GM21786 (cell line): ENCODE results near the gene AGFG2.
"Not testable (repeated sequence)": the region's sequence is repeated elsewhere in the genome, so short reads cannot be mapped to it uniquely, and the experiment has no call there.

Experiments
- ATAC-seq: cut with Tn5 transposase; IDR thresholded peaks from one replicate; pipeline ENCODE4 v1.9.1; 2021; ENCODE audit not compliant: unreplicated experiment

The AGFG2 gene

GRCh38 chr7:100519580-100519979 is 19.4 kb upstream of the AGFG2 start:
- ATAC-seq = no peak

GRCh38 chr7:100520138-100520537 is 18.9 kb upstream of the AGFG2 start:
- no peak for ATAC-seq

DNA sequence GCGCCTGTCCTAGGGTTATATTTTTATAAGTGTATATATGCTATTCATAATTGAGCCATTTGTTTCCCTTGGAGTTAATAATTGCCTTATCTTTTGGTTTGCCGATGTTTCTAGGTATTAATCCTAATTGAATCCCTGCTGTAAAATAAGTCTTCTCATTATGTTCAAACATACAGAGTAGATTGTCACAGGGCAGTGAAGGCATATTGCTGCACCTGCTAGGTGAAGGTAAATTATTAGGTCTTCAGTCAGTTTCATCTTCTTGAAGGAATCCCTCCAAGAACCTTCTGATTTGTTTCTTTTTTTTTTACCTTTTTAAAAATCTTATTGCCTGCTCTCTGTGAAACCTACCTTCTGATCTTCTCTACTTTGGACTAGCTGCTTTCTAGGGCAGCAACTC is 17.9 kb upstream of the AGFG2 start:
- ATAC-seq = no peak

GRCh38 chr7:100521909-100522593 is 17.0 kb upstream of the AGFG2 start:
- ATAC-seq = not testable (repeated sequence)

DNA sequence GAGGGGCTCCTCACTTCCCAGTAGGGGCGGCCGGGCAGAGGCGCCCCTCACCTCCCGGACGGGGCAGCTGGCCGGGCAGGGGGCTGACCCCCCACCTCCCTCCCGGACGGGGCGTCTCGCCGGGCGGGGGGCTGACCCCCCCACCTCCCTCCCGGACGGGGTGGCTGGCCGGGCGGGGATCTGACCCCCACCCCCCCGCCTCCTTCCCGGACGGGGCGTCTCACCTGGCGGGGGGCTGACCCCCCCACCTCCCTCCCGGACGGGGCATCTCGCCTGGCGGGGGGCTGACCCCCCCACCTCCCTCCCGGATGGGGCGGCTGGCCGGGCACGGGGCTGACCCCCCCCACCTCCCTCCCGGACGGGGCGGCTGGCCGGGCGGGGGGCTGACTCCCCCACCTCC is 15.8 kb upstream of the AGFG2 start:
- ATAC-seq = not testable (repeated sequence)

DNA sequence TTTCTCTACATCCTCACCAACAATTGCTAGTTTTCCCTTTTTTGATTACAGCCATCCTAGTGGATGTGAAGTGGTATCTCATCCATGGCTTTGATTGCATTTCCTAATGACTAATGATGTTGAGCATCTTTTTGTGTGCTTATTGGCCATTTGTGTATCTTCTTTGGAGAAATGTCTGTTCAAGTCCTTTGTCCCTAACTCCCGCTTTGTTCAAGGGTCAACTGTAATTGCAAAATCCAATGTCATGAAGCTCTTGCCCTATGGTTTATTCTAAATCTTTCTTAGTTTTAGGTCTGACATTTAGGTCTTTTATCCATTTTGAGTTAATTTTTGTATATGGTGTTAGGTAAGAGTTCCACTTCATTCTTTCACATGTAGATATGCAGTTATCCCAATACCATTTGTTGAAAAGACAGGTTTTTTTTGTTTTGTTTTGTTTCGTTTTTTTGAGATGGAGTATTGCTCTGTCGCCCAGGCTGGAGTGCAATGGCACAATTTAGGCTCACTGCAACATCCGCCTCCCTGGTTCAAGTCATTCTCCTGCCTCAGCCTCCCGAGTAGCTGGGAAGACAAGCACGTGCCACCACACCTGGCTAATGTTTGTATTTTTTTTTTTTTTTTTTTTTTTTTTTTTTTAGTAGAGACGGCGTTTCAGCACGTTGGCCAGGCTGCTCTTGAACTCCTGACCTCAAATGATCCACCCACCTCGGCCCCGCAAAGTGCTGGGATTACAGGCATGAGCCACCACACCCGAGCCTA is 10.7 kb upstream of the AGFG2 start:
- ATAC-seq = not testable (repeated sequence)

DNA sequence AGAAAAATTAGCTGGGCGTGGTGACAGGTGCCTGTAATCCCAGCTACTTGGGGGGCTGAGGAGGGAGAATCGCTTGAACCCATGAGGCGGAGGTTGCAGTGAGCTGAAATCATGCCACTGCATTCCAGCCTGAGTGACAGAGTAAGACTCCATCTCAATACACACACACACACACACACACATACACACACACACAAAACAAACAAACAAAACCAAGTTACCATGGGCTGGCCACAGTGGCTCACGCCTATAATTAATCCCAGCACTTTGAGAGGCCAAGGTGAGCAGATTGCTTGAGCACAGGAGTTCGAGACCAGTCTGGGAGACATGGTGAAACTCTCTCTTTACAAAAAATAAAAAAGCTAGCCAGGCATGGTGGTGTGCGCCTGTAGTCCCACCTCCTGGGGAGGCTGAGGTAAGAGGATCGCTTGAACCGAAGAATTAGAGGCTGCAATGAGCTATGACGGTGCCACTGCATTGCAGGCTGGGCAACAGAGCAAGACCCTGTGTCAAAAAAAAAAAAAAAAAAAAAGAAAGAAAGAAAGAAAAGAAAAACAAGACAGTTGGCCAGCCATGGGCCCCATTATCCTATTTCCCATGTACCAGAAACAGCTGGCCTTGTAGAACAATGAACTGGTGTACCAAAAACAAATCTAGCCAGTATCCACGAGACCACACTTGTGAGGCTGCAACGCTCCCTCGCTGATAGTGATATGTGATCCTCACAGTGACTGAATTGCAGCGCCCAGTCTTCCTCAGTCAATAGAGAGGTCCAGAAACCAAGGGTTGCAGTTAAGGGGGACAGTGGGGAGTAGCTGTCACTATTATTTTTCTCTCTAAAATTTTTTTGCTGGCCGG is 6.6 kb upstream of the AGFG2 start:
- no peak for ATAC-seq

- ATAC-seq = not testable (repeated sequence)
These were observed 3.0 kb upstream of the AGFG2 start for GRCh38 chr7:100535982-100536381.

DNA sequence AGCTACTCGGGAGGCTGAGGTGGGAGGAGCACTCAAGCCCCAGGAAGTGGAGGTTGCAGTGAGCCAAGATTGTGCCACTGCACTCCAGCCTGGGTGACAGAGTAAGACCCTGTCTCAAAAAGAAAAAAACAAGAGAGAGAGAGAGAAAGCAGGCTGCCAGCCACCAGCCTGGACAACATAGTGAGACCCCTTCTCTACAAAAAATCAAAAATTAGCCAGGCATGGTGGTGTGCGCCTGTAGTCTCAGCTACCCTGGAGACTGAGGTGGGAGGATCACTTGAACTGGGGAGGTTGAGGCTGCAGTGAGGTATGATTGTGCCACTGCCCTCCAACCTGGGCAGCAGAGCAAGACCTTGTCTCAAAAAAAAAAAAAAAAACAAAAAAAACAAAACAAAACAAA is 2.3 kb upstream of the AGFG2 start:
- not testable (repeated sequence) for ATAC-seq

GRCh38 chr7:100538348-100538653 is 702 bp upstream of the AGFG2 start:
- no peak for ATAC-seq

DNA sequence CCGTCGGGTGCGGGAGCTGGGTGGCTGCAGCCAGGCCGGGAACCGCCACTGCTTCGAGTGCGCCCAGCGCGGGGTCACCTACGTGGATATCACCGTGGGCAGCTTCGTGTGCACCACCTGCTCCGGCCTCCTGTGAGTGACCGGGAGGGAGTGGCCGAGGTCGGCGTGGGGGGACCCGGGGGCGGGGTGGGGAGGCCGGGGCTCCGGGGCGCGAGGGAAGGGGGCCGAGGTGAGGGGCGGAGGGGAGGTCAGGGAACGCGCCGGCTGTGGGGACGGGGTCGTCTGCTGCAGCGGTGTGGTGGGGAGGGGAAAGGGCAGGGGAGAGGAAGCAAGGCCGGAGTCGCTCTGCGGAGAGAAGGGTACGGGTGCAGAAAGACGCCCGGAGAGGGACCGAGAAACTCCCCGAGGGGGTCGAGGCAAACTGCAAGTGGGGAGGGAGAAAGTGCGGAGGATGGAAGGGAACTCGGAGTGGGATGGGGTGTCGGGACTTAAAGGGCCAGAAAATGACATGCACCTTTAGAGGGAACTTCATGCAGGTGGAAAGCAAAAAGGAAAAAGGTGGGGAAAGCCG is 518 bp downstream of the AGFG2 start:
- ATAC-seq = no peak

GRCh38 chr7:100540073-100540723 is 1.2 kb downstream of the AGFG2 start:
- ATAC-seq = no peak

DNA sequence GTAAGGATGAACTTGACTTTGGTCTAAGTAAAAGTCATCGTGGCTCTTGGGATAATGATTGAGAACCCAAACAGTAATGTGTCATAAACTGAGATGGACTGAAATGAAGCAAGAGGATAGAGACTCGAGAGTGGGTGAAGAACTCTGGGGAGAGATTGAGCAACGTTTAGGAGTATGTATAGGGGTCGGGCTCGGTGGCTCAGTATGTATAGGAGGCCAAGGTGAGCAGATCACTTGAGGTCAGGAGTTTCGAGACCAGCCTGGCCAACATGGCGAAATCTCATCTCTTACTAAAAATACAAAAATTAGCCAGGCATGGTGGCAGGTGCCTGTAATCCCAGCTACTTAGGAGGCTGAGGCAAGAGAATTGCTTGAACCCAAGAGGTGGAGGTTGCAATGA is 2.3 kb downstream of the AGFG2 start:
- not testable (repeated sequence) for ATAC-seq

DNA sequence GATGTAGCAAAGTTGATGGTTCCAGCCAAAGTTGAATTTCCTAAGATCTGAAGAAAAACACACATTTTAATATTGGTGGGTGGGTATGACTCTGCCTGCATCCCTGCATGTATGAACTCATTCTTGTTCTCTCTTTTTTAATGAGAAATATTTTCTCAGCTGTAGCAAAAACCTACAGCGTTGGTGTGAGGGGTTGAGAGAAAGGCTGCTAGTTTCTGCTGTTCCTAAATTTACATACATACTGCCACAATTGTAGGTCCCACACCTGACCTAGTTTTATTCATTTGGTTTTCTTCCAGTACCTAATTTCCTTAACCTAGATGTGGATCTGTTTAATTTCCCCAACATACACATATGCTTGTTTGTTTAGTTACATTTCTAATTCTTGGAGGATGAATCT is 4.6 kb downstream of the AGFG2 start:
- no peak for ATAC-seq

- no peak for ATAC-seq
These were observed 5.4 kb downstream of the AGFG2 start for GRCh38 chr7:100544386-100544785.

GRCh38 chr7:100544967-100545359 is 6.0 kb downstream of the AGFG2 start:
- ATAC-seq = no peak

DNA sequence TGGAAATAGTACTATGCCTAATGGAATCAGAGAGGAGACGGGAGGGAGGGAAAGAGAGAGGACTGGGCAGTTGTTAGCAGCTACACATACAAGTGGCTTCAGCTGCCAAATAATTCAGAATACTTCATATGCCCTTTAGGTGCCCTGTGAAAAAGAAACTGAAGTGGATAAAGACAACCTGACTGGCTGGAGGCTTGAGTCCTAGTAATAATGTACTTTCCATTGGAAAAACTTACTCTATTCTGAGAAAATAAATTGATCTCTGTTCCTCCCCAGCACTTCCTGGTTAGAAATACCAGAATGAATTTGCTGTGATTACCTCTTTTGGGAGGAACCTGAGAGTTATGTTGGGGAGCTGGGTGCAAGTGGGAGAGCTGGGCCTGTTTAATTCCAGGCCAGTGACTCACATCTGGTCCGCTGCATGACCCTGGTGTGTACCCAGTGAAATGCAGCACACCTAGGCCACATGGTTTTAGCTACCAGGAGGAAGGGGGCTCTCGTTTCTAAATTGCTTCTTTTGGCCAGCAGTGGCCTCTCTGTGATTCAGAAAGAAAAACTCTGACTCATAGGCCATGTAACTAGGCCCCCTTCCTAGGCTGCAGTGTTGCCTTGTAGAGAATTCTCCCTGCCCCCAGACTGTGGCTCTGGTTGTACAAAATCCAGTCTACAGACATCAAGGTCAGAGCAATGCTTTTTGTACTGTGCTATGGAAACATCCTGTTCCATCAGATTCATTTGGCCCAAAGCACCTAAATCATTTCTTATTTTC is 6.5 kb downstream of the AGFG2 start:
- ATAC-seq = peak; percentile 63

GRCh38 chr7:100546129-100546925 is 7.3 kb downstream of the AGFG2 start:
- ATAC-seq = peak; percentile 40
